ENCODE results near the gene FLRT1.

Gene FLRT1

DNA sequence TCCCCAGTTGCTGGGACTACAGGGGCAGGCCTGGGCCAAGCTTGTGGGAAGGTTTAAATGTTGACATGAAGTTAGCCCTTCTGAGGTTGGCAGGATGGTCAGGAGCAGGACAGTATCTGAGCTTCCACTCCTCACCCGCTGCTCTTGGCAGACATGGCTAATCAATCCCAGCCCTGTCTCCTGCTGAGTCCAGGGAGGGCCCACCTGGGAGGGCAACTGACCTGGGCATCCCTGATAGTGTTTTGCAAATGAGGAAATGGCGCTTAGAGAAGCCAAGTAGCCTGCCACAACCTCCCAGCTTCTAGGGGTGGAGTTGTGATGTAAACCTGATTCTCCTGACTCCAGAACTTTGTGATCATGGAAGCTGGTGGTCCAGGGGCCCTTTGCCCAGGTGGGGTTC lies 16.7 kb downstream of the FLRT1 start:
- no peak for DNase-seq

- DNase-seq = no peak
These were observed 17.3 kb downstream of the FLRT1 start for GRCh38 chr11:64052938-64053622.

- DNase-seq = no peak
These were observed 18.0 kb downstream of the FLRT1 start for GRCh38 chr11:64053699-64054098.

DNA sequence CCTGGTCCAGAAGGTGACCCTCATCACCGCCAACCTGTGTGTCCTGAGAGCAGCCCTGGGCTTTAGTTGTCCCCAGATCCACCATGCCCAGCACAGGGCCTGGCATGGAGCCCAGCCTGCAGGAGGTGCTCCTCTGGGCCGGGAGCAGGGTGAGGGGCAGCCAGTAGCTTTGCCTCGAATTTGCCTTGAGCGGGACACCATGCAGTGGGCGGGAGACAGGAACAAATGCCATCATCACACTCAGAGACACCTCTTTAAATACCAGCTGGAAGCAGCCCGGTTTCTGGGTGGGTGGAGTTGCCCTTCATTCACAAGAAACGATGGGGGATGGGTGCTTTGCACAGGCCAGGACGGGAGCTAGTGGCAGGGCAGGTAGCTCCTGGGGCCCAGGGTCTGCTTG lies 19.3 kb downstream of the FLRT1 start:
- no peak for DNase-seq

DNA sequence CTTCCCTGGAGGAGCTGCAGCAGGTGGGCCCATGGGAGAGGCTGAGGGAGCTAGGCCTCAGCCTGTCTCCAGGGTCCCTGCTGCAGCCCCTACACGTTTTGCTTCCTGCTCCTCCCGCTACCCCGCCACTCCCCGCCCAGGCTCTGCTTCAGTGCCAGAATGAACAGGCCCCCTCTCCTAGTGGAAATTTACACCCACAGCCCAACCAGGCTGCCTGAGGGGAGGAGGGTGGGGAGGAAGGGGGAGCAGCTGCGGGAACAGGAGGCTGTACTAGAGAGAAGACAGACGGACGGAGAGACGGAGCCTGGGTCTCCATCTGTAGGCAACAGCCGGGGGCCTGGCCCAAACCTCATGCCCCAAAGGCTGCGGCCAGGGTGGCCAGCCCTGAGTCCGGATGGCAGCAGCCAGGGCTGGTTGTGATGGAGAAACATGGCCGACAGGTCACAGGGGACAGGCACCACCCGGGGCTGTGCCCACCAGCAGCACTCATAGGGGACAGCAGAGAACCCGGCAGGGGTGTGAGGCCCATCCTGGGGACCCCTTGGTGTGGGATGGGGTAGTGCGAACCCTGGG lies 20.6 kb downstream of the FLRT1 start:
- DNase-seq = no peak

DNA sequence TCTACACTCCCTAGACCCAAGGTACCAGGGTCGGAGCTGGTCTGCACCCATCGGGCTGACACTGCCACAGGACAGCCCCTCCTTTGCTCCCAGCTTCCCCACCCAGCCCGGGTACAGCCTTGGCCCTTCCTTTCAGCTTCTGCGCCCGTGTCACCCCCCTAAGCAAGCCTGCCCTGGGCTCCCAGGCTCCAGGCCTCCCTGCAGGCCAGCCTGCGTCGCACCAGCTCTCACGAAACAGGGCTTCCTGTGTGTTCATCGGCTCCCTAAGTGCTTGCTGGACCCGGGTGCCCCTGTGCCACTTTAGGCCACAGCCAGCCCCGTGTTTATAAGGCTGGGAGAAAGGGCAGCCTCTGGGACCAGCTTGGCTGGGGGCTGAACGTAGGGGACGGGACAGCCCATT lies 21.1 kb downstream of the FLRT1 start:
- no peak for DNase-seq

DNA sequence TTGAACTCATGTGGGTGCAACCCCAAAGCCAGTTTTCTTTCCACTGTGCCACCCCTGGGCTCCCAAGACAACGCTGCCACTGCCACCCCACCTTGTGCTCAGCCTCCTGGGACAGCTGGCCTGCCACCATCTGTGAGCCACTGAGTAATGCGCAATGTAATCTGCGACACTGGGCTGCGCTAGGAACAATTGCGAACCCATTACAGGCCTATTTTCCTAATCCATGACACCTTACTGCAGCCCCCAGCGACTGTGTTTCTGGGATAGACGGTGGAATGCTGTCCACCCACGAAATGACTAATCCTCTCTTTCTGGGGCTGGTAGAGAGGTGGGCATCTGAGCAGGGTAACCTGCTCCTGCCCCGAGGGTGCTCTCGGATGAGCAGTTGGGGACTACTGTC lies 22.2 kb downstream of the FLRT1 start:
- no peak for DNase-seq

GRCh38 chr11:64058494-64058893 lies 22.8 kb downstream of the FLRT1 start:
- no peak for DNase-seq

- no peak for DNase-seq
These were observed 23.8 kb downstream of the FLRT1 start for GRCh38 chr11:64059339-64060140.

- DNase-seq = no peak
These were observed 24.6 kb downstream of the FLRT1 start for GRCh38 chr11:64060263-64060860.

GRCh38 chr11:64060861-64061444 lies 25.2 kb downstream of the FLRT1 start:
- peak; percentile 36 to 39 for DNase-seq

- DNase-seq = no peak
These were observed 26.7 kb downstream of the FLRT1 start for GRCh38 chr11:64062185-64063039.

GRCh38 chr11:64063777-64064176 lies 28.0 kb downstream of the FLRT1 start:
- no peak for DNase-seq

DNA sequence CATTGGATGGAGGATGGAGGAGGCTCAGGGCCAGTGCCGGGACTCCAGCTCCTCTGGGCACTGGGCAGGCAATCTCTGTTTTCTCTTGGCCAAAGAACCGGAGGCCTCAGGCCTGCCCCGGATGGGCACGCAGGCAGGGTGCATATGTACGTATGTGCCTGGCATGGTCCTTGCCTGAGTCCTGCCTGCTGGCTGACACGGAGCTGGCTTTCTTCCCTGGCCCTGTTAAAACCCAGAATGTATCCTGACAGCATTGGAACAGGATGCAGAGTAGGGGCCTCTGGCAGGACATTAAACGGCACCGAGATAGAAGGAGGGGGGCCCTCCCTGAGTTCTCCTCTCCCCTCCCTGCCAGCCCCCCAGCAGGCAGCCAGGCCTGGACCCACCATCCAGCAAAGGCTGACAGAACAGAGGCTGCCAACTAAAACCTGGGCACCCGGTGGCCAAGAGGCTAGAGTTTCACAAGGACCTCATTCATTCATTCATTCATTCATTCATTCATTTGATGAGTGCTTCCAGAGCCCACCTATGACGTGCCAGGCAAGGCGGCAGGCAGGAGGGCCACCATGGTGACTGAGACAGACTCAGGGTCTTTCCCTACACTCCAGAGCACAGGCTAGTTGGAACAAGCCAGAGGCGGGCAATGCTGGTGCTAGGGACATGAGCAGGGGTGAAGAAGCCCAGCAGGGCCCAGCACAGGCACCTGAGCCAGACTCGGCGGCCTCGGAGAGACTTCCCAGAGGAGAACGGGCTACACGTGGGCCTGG lies 28.8 kb downstream of the FLRT1 start:
- no peak for DNase-seq

- DNase-seq = no peak
These were observed 29.4 kb downstream of the FLRT1 start for GRCh38 chr11:64065141-64065465.

GRCh38 chr11:64065712-64066111 lies 30.0 kb downstream of the FLRT1 start:
- no peak for DNase-seq

DNA sequence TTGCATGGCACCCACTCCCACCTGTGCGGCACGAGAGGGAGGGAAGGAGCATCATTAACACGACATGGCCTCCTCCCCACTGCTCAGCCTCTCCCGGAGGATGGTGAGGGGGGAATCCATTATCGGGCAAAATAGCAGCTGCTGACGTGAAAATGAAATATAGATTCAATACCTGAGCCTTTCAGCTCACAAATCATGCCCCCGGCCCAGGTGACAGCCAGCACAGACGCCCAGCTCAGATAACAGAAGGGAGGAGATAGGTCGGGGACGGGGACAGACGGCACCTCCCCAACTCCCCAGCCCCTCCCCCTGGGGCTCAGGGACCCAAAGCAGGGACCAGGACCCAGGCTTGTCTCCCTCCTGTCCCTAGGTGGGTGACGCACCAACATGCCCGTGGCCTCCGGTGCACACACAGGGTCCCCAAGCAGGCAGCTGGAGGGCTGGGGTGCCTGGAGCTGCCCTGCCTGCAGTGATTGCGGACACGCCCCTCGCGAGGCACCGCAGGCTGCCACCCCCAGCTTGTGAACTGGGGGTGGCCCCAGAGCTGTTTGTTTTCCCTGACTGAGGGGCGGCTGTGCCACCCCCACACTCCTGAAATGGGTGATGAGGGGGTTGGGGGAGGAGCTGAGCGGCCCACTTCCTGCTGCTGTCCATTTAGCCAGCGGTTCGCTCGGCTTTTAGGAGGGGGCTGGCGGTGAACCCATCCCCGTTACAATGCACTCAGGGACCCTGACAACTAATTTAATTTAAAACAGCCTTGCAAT lies 31.7 kb downstream of the FLRT1 start:
- DNase-seq = no peak

DNA sequence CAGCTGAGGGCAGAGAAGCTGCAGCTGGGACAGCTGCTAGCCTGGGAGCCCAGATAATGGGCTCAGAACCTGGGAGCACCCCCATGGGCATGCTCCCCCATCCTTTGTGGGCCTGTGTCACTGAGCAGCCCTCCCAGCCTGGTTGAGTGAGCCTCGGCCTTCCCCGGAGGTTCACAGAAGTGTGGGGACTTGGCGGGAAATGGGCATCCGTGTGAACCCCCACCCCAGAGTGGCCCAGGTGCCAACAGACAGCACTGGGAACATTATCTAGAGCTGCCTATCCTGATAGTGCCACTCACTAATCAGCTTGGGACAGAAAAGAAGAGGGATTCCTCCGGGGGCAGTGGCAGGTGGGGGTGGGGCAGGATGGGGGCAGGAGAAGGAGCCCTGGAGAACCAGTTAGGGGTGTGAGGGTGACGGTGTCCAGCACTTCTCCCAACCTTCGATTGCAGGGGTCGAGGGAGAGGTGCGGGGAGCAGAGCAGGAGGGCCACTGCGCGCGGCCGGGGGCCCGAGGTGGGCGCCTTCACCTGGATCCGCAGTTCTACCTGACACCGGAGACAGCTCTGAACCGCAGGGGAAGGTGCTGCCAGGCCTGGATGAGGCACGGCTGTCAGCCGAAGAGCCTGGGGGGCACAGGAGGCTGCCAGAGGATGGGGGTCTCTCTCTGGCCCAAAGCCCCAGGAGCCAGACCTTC lies 33.1 kb downstream of the FLRT1 start:
- no peak for DNase-seq

- no peak for DNase-seq
These were observed 33.9 kb downstream of the FLRT1 start for GRCh38 chr11:64069401-64070313.

All from activated CD4-positive, alpha-beta T cell treated with anti-CD3 and anti-CD28 coated beads for 4 hours (primary cell).